Epithelial cell of prostate (primary cell): ENCODE results near the gene EPB42.
"Not testable (repeated sequence)": the region's sequence is repeated elsewhere in the genome, so short reads cannot be mapped to it uniquely, and the experiment has no call there.

Experiments used
- DNase-seq: peaks from one replicate; pipeline ENCODE4 v3.0.0-alpha.2; 2011; ENCODE audit warnings: low read depth, low spot score
- H3K27ac ChIP-seq: fragments of 450-650 bp; 2 replicates; pipeline ENCODE4 v1.5.1; 2017; ENCODE audit warnings: mild to moderate bottlenecking

The EPB42 gene

DNA sequence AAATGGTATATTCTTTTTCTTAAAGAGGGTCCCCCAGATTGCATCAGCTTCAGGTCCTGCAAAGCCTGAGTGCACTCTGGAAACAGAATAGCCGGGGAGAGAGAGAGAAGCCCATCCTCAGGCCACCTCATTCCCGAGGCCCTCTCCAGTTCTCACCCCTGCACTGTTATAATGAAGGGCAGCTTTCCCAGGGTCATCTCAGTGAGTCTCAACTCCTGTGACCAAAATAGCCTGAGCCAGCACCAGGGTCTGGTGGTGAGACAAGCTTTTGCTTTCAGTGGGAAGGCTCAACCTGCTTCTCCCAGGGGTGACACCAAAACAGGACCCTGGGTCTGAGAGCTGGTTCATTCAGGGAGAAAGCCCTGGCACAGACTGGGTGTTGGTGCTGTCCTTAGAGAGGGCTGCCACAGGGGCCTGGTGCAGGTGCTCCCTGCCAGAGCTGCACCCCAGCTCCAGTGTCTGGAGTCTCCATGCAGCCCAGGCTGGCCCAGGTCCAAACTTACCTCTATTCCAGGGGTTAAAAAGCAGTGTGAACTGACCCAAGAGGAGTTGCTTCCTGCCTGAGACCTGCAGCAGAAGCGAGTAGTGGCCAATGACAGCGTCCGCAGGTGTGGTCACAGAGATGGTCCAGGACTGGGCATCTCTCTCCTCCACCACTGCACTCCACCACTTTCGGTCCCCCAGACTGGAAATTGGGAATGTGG, 6.1 kb downstream of the EPB42 start:
- H3K27ac ChIP-seq, result no peak overlapping the region
- no peak for DNase-seq

DNA sequence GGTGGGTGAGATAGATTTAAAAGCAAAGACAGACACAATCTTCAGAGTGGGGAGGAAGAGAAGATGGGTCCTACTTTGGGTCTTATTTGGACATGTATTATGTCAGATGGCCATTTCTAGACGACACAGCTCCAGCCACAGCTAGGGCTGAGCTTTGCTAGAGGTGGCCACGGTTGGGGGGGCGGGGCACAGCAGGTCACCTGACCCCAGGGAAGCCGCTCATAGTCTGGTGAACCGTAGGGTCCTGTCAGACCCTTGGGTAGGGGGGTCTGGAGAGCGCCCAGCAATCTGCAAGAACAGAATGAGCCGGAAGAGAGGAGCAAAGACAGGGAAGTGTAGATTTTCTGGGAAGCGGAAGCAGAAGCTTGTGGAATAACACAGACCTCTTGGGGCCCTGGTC, 6.6 kb downstream of the EPB42 start:
- no peak for DNase-seq
- no peak overlapping the region for H3K27ac ChIP-seq

DNA sequence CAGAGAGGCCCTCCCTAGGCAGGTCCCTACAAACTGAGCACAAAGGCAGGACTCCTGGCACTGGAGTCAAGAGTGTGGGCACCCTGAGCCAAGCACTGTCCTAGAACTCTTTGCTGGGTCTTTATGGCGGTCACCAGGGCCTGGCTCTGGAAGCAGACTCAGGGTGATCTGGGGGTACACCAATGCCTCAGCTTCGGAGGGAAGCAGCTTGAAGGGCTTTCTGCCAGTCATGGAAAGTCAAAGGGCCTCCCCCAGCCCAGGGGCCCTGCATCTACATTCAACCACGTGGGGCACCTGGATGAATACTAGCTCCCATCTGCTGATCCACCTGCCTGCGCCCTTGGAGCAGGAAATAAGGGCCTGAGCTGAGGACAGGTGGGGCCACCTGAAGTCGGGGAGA, 7.4 kb downstream of the EPB42 start:
- H3K27ac ChIP-seq, result no peak overlapping the region
- no peak for DNase-seq

DNA sequence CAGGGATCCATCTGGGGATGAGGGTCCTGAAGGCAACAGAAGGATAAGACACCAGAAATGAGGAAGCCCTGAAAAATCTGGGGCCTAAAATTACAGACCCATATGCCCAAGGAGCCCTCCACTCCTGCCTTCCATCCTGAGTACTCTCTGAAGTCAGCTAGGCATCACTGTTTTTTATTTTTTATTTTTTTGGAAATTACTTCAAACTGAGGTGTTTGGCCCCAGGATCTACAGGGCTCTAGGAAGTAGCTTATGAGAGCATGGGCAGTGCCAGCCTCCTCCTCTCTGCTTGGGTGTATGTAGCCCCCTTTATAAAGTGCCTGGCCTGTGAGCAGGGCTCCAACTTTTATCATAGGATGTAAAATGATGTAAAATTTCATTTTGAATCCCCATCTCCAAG, 7.9 kb downstream of the EPB42 start:
- no peak overlapping the region for H3K27ac ChIP-seq
- DNase-seq, result no peak

DNA sequence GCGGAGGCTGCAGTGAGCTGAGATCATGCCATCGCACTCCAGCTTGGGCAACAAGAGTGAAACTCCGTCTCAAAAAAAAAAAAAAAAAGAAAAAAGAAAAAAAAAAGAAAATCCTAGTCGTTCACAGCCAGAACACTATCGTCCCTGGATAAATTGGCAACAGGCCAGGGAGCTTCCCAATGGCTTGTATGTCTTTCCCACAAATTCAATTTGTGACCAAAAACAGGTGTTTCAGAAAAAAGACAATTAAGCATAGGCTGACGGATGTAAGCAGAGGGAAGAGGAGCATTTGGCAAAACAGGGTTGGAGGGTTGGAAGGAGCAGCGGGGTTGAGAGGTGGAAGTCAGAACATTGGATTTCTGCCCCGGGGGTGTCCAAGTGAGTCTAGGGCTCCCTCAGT, 8.5 kb downstream of the EPB42 start:
- H3K27ac ChIP-seq, result no peak overlapping the region
- DNase-seq, result no peak

DNA sequence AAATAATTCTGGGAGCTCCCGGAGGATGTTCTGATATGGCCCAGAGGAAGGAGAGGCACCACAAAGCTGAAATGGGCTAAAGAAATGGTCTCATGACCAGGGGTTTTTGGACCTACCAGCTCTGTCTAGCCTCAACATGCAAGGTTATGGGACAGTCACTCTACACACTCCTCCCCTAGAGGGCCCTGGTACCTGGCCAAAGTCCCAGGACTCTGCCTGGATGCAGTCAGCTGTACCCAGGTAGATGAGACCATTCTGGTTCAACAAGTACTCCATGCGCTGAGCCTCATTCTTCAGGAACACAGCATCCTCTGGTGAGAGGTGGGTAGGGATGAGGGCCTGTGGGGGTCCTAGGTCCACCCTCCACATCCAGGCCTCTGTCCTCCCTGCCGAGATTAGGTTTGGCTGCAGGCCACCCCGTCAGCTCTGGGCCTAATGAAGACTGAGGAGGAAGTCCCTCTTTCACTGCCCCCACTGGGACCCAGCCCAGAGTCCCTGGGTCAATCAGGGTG, 9.5 kb downstream of the EPB42 start:
- H3K27ac ChIP-seq, result no peak overlapping the region
- DNase-seq, result no peak

DNA sequence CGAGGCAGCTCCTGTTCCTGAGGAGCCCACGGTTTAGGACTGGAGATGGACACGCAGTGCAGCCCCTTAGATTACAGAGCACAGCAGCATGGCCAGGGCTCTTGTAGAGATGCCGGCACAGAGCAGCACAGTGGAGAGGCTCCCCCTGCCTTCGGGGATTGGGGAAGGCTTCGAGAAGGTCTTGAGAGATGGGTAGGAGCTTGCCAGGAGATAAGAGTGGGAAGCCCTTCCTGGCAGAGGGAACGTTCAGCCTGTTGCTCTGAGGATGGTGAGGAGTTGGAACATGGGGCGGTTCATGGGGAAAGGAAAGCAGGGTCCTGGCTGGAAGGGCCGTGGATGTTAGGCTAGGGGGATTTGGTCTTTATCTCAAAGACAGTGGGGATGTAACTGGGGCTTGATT, 10.0 kb downstream of the EPB42 start:
- no peak overlapping the region for H3K27ac ChIP-seq
- DNase-seq, result no peak

DNA sequence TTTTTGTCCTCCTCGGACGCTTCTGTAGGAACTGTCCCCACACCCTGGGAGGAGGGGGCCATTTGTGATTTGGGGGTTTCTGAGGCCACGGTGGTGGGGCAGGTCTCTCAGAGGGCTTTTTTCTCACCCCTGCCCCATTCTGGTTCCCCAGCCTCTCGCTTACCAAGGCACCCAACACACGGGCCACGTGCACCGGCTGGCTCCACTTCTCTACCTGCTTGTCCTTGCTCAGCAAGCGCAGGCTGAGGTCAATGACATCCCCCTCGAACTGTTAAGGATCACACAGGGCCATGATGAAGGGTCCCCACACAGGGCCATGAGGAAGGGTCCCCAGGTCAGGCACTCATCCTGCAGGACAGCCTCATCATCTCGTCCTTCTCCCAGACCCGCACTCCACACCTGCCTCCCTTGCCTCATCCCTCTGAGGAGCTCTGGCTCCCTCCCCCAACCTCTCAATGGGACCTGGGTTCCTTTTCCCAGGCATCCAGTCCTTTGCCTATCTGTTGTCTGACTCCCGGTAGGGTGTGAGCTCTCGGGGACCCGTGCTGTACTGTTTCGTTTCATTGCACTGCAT, 10.6 kb downstream of the EPB42 start:
- H3K27ac ChIP-seq, result no peak overlapping the region
- no peak for DNase-seq

DNA sequence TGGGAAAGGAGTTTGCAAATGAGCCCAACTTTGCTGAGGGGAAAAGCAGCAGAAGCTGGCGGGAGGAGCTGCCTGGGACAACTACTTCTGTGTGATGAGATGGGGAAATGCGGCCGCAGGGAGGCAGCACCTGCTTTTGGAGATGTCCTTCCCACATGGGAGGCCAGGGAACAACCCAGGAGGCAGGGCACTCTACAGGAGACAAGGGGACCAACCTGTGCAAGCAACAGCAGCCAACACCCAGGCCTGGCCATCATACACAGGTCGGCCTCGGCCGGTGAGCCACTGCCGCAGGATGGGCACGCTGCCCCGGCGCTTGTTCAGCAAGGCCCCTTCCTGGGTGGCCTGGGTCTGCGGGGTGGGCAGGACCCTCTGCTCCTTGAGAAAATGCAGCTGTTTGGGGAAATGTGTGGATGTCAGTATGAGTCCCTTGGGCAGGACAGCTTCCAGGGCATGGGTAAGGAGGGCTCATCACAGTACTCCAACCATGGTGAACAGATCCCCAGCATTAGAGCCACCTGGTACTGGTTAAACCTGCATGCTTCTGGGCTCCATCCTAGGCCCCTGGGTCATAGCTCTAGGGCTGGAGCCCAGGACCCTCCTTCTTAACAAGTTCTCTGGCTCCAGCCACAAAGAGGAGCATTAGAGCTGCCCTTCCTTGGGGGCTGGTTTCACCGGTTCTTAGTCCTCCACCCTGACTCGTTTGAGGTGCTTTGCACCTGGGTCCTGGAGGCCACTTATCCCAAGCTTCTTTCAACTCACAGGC, 11.6 kb downstream of the EPB42 start:
- H3K27ac ChIP-seq, result no peak overlapping the region
- DNase-seq, result no peak

DNA sequence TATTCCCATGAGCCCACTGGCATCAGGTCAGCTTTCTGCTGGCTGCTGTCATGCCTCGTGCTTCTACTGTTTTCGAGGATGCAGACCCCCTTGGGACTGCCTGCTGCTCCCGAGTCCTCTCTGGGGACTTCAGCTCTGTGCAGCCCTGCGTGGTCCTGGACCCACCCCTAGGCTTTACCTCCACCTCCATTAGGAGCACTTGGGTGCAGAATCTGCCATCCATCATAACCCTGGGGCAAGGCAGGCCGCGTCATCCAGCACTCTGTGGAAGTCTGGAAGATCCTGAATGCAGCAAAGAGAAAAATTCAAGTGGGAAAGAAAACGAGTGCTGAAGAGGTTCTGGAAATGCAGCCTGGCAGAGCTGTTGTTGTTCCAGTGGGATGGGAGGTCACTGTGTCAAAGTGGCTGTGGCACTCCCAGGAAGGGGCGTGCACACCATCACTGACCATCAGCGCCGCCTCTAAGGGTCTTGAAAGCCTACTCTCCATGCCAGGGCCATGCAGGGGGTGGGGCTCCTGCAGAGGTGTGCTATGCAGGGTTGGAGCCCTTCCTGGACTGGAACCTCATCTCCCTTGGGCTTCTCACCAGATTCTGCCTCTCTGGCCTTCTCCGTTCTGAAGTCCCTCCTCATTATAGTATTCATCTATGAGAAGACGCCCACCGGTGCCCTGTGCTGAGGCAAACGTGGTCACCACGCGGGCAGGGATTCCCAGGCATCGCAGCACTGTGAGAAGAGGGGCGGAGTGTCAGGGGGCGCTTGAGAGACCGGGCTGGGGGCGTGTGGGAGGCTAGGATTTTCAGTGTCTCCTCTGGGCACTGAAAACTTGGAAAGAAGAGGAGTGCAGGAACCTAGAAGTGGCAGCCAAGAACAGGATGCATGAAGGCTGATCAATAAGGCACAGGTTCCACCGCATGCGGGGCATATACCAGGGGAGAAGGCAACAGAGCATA, 12.5 kb downstream of the EPB42 start:
- DNase-seq, result no peak
- no peak overlapping the region for H3K27ac ChIP-seq

DNA sequence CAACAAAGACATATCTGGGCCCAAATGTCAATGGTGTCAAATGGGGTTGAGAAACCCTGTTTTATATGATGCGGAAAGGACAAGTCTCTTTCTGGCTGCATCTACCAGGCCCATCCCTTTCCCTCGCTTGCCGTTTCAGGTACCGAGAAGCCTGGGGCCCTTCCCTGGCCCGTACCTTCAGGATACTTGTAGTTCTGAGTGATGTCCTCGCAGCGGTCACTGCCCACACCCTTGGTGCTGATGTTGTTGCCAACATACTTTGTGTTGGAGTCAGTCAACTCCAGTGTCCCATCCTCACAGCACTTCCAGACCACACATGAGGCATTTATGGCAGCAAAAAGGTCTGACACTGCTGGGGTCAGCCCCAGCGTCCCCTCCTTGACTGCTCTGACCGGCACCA, 13.8 kb downstream of the EPB42 start:
- no peak for DNase-seq
- H3K27ac ChIP-seq, result no peak overlapping the region

DNA sequence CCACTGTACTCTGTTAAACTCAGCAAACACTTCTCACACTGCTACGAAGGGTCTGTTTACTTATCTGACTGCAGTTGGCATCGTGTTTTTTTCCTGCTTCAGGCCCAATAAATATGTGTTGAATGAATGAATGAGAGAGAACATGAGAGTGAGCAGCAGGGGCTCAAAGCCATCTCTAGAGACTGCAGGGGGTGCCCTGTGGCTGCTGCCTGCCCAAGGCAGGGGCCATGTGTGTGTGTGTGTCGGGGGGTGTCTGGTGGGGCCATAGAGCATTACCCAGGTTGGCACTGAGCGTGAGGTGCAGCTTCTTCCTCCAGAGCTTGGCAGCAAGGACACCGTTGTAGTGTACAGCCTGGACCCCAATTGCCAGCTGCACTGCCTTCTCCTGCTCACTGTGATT, 14.8 kb downstream of the EPB42 start:
- no peak for DNase-seq
- no peak overlapping the region for H3K27ac ChIP-seq

DNA sequence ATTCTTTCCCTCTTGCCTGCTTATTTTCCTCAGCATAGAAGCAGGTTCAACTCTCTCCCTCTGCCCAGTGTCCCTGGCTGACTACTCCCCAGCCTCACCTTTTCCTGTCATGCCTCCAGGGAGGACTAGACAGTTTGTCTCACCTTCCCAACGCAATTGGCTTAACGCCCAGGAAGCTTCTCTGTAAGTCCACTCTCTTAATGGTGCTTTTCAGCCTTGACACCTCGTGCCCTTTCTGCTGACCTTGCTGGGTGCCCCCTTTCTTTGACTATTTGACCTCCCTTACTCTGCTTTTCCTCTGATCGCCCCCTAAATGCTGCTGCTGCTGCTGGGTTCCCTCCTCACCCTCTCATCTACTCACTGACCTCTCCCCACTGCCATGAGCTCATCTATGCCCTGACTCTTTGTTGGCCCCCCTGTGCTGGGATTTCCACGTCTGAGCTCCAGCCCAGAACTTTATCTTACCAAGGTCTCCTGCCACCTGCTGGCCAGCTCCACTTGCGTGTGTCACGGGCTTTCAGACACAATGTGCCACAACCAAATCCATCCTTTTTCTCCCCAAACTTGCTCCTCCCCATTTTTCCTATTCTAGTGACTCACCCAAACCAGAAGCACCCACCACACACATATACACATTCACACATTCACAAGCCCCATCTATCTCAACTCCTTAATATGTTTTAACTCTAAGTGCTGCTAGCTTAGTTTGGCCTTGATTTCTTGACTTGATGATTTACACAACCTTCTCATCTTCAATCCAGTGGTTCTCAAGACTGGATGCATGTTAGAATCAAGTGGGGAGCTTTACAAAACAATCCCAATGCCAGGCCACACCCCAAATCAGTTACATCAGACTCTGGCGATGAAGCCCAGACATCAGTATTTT, 16.6 kb downstream of the EPB42 start:
- DNase-seq, result no peak
- H3K27ac ChIP-seq, result no peak overlapping the region

DNA sequence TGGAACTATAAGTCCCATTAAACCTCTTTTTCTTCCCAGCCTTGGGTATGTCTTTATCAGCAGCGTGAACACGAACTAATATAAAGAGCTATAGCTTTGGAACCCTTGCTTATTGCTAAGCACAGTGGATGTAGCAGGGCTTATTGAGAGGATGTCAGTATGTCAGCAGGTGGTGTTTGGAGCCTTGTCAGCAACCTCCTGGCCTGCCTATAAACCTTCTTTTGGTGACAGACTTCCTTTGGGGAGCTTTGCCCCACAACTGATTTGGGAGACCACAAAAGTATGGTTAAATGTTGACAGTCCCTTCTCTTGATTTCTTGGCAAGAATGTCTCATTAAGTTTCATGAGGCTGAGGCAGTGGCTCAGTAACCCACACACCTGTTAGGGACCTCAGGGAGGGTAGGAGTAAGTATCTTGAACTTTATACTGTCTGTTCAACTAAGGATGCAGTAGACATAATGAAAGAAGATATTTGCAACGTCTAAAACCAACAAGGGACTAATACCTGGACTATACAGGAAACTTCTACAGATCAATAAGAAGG, 20.8 kb downstream of the EPB42 start:
- H3K27ac ChIP-seq, result no peak overlapping the region
- DNase-seq, result no peak

DNA sequence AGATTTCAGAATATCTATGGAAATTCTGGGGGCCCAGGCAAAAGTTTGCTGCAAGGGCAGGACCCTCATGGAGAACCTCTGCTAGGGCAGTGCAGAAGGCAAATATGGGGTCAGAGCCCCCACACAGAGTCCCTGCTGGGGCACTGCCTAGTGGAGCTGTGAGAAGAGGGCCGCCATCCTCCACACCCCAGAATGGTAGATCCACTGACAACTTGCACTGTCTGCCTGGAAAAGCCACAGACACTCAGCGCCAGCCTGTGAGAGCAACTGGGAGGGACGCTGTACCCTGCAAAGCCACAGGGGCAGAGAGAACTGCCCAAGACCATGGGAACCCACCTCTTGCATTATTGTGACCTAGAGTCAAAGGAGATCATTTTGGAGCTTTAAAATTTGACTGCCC, 21.8 kb downstream of the EPB42 start:
- H3K27ac ChIP-seq, result no peak overlapping the region
- no peak for DNase-seq

DNA sequence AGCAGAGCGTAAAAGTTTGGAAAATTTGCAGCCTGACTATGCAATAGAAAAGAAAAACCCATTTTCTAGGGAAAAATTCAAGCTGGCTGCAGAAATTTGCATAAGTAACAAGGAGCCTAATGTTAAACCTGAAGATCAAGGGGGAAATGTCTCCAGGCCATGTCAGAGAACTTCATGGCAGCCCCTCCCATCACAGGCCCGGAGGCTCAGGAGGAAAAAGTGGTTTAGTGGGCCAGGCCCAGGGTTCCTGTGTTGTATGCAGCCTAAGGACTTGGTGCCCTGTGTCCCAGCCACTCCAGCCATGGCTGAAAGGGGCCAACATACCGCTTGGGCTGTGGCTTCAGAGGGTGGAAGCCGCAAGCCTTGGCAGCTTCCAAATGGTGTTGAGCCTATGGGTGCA, 22.3 kb downstream of the EPB42 start:
- not testable (repeated sequence) for DNase-seq, H3K27ac ChIP-seq

DNA sequence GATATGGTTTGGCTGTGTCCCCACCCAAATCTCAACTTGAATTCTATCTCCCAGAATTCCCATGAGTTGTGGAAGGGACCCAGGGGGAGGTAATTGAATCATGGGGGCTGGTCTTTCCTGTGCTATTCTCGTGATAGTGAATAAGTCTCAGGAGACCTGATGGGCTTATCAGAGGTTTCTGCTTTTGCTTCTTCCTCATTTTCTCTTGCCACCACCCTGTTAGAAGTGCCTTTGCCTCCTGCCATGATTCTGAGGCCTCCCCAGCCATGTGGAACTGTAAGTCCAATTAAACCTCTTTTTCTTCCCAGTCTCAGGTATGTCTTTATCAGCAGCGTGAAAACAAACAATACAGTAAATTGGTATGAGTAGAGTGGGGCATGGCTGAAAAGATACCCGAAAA, 23.0 kb downstream of the EPB42 start:
- not testable (repeated sequence) for DNase-seq, H3K27ac ChIP-seq

DNA sequence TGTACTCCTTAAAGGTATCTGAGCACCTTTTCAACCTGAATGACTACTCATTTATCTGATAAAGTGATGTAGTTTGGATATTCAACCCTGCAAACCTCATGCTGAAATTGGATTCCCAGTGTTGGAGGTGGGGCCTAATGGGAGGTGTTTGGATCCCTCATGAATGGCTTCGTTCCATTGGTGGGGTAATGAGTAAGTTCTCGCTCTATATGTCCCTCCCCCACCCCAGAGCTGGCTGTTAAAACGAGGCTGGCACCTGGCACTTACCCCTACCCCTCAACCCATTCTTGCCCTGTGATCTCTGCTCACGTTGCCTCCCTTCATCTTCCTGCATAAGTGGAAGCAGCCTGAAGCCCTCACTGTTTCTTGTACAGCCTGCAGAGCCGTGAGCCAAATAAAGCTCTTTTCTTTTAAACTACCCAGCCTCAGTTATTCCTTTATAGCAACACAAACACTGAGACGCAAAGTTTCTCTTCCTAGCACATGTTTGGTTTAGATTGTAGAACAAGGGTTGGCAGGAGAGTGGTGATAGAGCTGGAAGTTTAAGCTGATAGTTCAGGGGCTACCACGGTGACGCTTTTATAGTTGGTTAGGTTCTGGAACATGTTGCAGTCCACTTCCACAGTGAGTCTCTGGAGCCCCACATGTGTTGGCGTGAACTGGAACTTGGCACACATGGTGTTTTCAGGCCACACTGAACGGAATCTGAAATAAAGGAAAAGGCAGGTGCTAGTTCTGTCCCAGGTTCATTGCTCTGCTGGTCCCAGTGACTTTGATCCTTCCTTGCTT, 23.9 kb downstream of the EPB42 start:
- no peak overlapping the region for H3K27ac ChIP-seq
- no peak for DNase-seq
